MCF 10A (cell line): ENCODE results near the gene KASH5. TPM values are rescaled to one million over a fixed set of nuclear protein-coding genes. Genes with fewer than 3 reads are reported as not detected.
A peak's percentile ranks its signal among the peaks of the same experiment; 100 is the strongest.

ENCODE experiments used
- BruUV-seq: library from RNA; stranded (reverse); fragments of 400-500 nt; replicated peaks from 2 replicates; lab custom pipeline; 2021; lab: Mats Ljungman, UMichigan
- CTCF ChIA-PET: fragments of 300-600 bp; sonication (Branson Sonifier 250); formaldehyde crosslinking; extraction: SDS; loops from one replicate; lab custom pipeline; 2021; ENCODE audit warnings: antibody characterized with exemption, inconsistent platforms; lab: Yijun Ruan, JAX
- POLR2A ChIA-PET: fragments of 300-600, 350-650 bp; sonication (Branson Sonifier 250); formaldehyde crosslinking; extraction: SDS; loops from one replicate; lab custom pipeline; 2020; ENCODE audit warnings: antibody characterized with exemption, inconsistent platforms; lab: Yijun Ruan, JAX
- DNase-seq: peaks from one replicate; pipeline ENCODE4 v3.0.0-alpha.2; 2018; ENCODE audit not compliant: unreplicated experiment
- H3K27ac Mint-ChIP-seq: one replicate; pipeline ENCODE4 v1.8.0; 2022; ENCODE audit warnings: mild to moderate bottlenecking, low read depth, mixed read lengths; ENCODE audit not compliant: unreplicated experiment
- H3K27me3 Mint-ChIP-seq: one replicate; pipeline ENCODE4 v1.8.0; 2022; ENCODE audit warnings: mixed read lengths; ENCODE audit not compliant: insufficient read depth, unreplicated experiment
- H3K36me3 Mint-ChIP-seq: one replicate; pipeline ENCODE4 v1.8.0; 2022; ENCODE audit warnings: mild to moderate bottlenecking, moderate library complexity, mixed read lengths; ENCODE audit not compliant: insufficient read depth, unreplicated experiment
- H3K4me1 Mint-ChIP-seq: one replicate; pipeline ENCODE4 v1.8.0; 2022; ENCODE audit warnings: mixed read lengths; ENCODE audit not compliant: insufficient read depth, unreplicated experiment
- H3K4me3 Mint-ChIP-seq: one replicate; pipeline ENCODE4 v1.8.0; 2022; ENCODE audit warnings: mild to moderate bottlenecking, moderate library complexity, mixed read lengths; ENCODE audit not compliant: unreplicated experiment
- H3K9me3 Mint-ChIP-seq: one replicate; pipeline ENCODE4 v1.8.0; 2022; ENCODE audit warnings: mixed read lengths; ENCODE audit not compliant: unreplicated experiment
- CTCF ChIP-seq: fragments of 200-600 bp; IDR thresholded peaks from one replicate; pipeline ENCODE4 v1.8.0; 2022; ENCODE audit warnings: antibody characterized with exemption, mild to moderate bottlenecking; ENCODE audit not compliant: unreplicated experiment
- intact Hi-C: fragments of 100-400 bp; cut with micrococcal nuclease; formaldehyde crosslinking; loops from 2 replicates; pipeline ENCODE4 v1.14.1; 2022
- total RNA-seq: library from RNA; stranded (reverse); gene quantifications from 2 replicates; pipeline ENCODE4 v1.2.3, GENCODE V29; 2022

The KASH5 gene
- total RNA-seq, 1 experiment from 2014 or later = not detected

DNA sequence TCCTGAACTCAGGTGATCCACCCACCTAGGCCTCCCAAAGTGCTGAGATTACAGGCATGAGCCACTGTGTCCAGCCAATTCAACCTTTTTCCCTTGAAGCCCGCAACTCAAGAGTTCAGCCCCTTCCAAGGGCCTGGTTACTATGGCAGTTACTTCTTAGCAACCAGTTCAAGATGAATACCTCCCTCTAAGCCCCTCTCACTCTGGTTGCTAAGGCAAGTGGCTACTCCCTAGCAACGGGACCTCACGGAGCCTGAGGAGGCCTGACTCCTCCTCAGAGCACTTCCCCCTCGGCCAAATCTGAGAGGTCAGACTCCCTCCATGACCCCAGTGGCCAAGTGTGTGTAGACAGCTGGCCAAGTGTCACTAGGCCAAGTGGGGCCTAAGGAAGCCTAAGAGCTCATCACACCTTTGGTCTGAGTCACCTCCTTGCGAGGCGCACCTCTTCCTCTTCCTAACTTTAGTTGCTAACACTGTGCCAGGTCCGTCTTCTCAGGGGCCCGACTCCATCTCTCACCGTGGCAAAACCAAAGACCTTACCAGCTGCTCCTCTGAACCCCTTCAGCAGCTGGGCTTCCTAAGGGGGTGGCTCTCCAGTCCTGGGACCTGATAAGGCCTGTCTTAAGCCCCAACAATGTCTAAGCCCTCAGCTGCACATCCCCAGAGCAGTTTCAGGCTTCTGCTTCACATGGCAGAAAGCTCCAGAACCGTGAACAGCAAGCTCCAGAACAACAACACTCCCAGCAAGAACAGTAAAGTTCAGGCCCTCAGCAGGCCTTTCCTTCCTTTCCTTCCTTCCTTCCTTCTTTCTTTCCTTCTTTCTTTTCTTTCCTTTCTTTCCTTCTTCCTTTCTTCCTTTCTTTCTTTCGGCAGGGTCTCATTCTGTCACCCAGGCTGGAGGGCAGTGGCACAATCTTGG, 43.3 kb upstream of the KASH5 start:
- POLR2A ChIA-PET = interaction anchor here (0.6 to 0.8 kb wide), 2 partner anchors 18 to 119 kb away, joined by 3 to 4 read pairs; partner anchors contain the start of gene DKKL1
- Mint-ChIP-seq H3K36me3 (no peaks in the 10 kb centered on the region), H3K4me1 (no peaks in the 10 kb centered on the region), H3K4me3 (no peak overlapping the region), H3K9me3 (no peaks in the 10 kb centered on the region), H3K27me3 (no peaks in the 10 kb centered on the region), H3K27ac (no peak overlapping the region)
- no TSS peak for BruUV-seq
- no peak for TF ChIP-seq CTCF
- CTCF ChIA-PET = interaction anchor here (0.5 to 0.7 kb wide), 3 partner anchors 19 to 269 kb away, joined by 3 read pairs; no protein-coding TSS in a partner anchor
- intact Hi-C loops = no loop called here
- no peak for DNase-seq

DNA sequence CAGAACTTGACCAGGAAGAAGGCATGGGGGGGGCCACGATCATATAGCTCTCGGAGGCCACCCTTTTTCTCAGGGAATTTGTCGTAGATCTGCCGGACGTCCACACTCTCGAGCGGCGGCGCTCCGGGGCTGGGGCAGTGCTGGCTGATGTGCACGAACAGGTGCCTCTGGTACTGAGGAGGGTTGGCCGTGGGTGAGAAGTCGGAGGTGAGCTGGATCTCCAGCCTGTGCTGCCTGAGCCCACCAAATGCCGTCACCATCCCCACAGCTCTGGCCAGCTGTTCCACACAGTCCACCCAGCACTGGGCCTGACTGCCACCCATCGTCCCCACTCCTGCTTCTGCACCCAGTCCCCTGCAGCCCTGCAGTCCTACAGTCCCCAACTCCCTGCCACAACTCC, 40.9 kb upstream of the KASH5 start:
- H3K36me3 Mint-ChIP-seq = no peaks in the 10 kb centered on the region
- BruUV-seq = no TSS peak
- H3K4me3 Mint-ChIP-seq = no peak overlapping the region
- CTCF ChIA-PET = no interaction called here
- H3K4me1 Mint-ChIP-seq = no peaks in the 10 kb centered on the region
- no peak for DNase-seq
- H3K9me3 Mint-ChIP-seq = no peaks in the 10 kb centered on the region
- no peak overlapping the region for H3K27ac Mint-ChIP-seq
- intact Hi-C loops = no loop called here
- POLR2A ChIA-PET = no interaction called here
- TF ChIP-seq CTCF = no peak
- H3K27me3 Mint-ChIP-seq = no peaks in the 10 kb centered on the region

DNA sequence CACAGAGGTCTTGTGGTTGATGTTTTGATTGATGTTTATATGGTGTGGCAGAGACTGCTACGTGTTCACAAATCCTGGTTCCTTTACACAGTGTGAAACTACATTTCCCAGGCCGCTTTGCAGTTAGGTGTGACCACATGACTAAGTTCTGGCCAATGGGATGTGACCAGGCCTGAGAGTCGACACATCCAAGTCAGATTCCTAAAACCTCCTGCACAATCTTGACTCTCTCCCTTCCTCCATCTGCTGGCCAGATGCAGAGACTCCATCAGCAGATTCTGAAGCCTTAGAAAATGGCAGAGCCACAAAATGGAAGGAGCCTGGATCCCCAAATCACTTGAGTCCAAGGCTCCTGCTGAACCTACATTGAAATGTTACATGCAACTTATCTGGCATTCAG, 40.2 kb upstream of the KASH5 start:
- H3K4me3 Mint-ChIP-seq = no peak overlapping the region
- POLR2A ChIA-PET = interaction anchor here (1.2 kb wide), 1 partner anchor 15 kb away, joined by 5 read pairs; the partner anchor contains the start of genes DKKL1 and TEAD2
- H3K9me3 Mint-ChIP-seq = no peaks in the 10 kb centered on the region
- no peaks in the 10 kb centered on the region for H3K27me3 Mint-ChIP-seq
- H3K36me3 Mint-ChIP-seq = no peaks in the 10 kb centered on the region
- CTCF ChIA-PET = interaction anchor here (1.9 kb wide), 1 partner anchor 122 kb away, joined by 8 read pairs; no protein-coding TSS in a partner anchor
- peak; percentile 58 for DNase-seq
- BruUV-seq = no TSS peak
- TF ChIP-seq CTCF = no peak
- H3K27ac Mint-ChIP-seq = no peak overlapping the region
- intact Hi-C loops = no loop called here
- no peaks in the 10 kb centered on the region for H3K4me1 Mint-ChIP-seq
